Karpas-422 (cell line): ENCODE data around the gene ARPC1A. TPM values are rescaled to one million over a fixed set of nuclear protein-coding genes. Genes with fewer than 3 reads are reported as not detected.
A peak's percentile ranks its signal among the peaks of the same experiment; 100 is the strongest.
"Not testable (repeated sequence)": the region's sequence is repeated elsewhere in the genome, so short reads cannot be mapped to it uniquely, and the experiment has no call there.

Source experiments
- DNase-seq: peaks from one replicate; pipeline ENCODE4 v3.0.0-alpha.2; 2015
- H2AFZ ChIP-seq: fragments of 200-600 bp; sonication (generic); 2 replicates; pipeline ENCODE4 v1.6.1; 2014; ENCODE audit warnings: antibody characterized with exemption, low read length, mixed read lengths
- H3K27ac ChIP-seq: fragments of 200-600 bp; sonication (generic); 2 replicates; pipeline ENCODE4 v1.5.1; 2014; ENCODE audit warnings: mild to moderate bottlenecking, low read length, moderate library complexity
- H3K27me3 ChIP-seq: fragments of 200-600 bp; sonication (generic); 2 replicates; pipeline ENCODE4 v1.6.1; 2014; ENCODE audit warnings: low read length, mixed read lengths
- H3K36me3 ChIP-seq: fragments of 200-600 bp; sonication (generic); 2 replicates; pipeline ENCODE4 v1.6.1; 2014; ENCODE audit warnings: low read length, mixed read lengths; ENCODE audit not compliant: insufficient read depth
- H3K4me1 ChIP-seq: fragments of 200-600 bp; sonication (generic); 2 replicates; pipeline ENCODE4 v1.6.1; 2014; ENCODE audit warnings: mild to moderate bottlenecking, low read length, mixed read lengths
- H3K4me2 ChIP-seq: fragments of 200-600 bp; sonication (generic); 2 replicates; pipeline ENCODE4 v1.6.1; 2014; ENCODE audit warnings: low read length, low read depth, mild to moderate bottlenecking; ENCODE audit not compliant: poor library complexity, severe bottlenecking
- H3K4me3 ChIP-seq: fragments of 200-600 bp; sonication (generic); 2 replicates; pipeline ENCODE4 v1.5.1; 2014; ENCODE audit warnings: mild to moderate bottlenecking, antibody characterized with exemption, low read length, mixed read lengths
- H3K79me2 ChIP-seq: fragments of 200-600 bp; sonication (generic); 2 replicates; pipeline ENCODE4 v1.6.1; 2014; ENCODE audit warnings: mild to moderate bottlenecking, low read length, mixed read lengths
- H3K9ac ChIP-seq: fragments of 200-600 bp; sonication (generic); 2 replicates; pipeline ENCODE4 v1.6.0; 2014; ENCODE audit warnings: low read length
- H3K9me2 ChIP-seq: fragments of 200-600 bp; sonication (generic), shearing (Covaris generic); replicated peaks from 2 replicates; pipeline ENCODE4 v1.6.0; 2014; ENCODE audit warnings: mild to moderate bottlenecking, low read length, moderate library complexity; ENCODE audit not compliant: insufficient read depth
- H3K9me3 ChIP-seq: fragments of 300-700, 200-600 bp; sonication (generic); 2 replicates; pipeline ENCODE4 v1.6.1; 2014; ENCODE audit warnings: low read length, mixed read lengths
- H4K20me1 ChIP-seq: fragments of 200-600 bp; sonication (generic); 2 replicates; pipeline ENCODE4 v1.6.1; 2014; ENCODE audit warnings: mild to moderate bottlenecking, antibody characterized with exemption, low read length, low read depth; ENCODE audit not compliant: insufficient read depth
- total RNA-seq: library from RNA; depleted of rRNA; stranded (reverse); fragments of >200 nt; shearing (Covaris generic); gene quantifications from 2 replicates; pipeline ENCODE4 v1.2.3, GENCODE V29; 2014; ENCODE audit warnings: low replicate concordance; rRNA removed

The ARPC1A gene
- total RNA-seq, 1 experiment from 2014 or later, result 39.4 TPM

GRCh38 chr7:99408379-99409191 is 82.9 kb downstream of the ARPC1A start, which contains the start of the genes BUD31 and PDAP1:
TSS of gene BUD31 (plus strand) at chr7:99408969. CDS start at chr7:99411093, 2,124 bp downstream.
TSS of gene PDAP1 (minus strand) at chr7:99408597. CDS start at chr7:99408548, 49 bp downstream.
- Histone ChIP-seq H3K27me3 (no peaks in the 10 kb centered on the region), H3K79me2 (peaks cover 73% of the 10 kb centered on the region), H4K20me1 (peaks cover 30% of the 10 kb centered on the region), H3K9me3 (no peaks in the 10 kb centered on the region), H3K9ac (peak within 1 kb of the TSS; percentile 99), H3K9me2 (no peaks in the 10 kb centered on the region), H2AFZ (peak within 1 kb of the TSS; percentile 96), H3K4me3 (peak within 1 kb of the TSS; percentile 97), H3K4me1 (peaks cover 30% of the 10 kb centered on the region), H3K27ac (peak within 1 kb of the TSS; percentile 86), H3K36me3 (peaks cover 17% of the 10 kb centered on the region), H3K4me2 (peak within 1 kb of the TSS; percentile 98)
- DNase-seq, result peak; percentile 97

GRCh38 chr7:99409192-99409572 is 83.5 kb downstream of the ARPC1A start:
- peak overlapping the region; percentile 98 for H3K4me2 ChIP-seq
- no peaks in the 10 kb centered on the region for H3K27me3 ChIP-seq
- DNase-seq, result peak; percentile 66
- H3K4me1 ChIP-seq, result peaks cover 30% of the 10 kb centered on the region
- H2AFZ ChIP-seq, result peak overlapping the region; percentile 96; the same call in 1 of the 2 replicates
- H3K36me3 ChIP-seq, result peaks cover 17% of the 10 kb centered on the region
- no peaks in the 10 kb centered on the region for H3K9me3 ChIP-seq
- peak overlapping the region; percentile 99 for H3K9ac ChIP-seq
- peak overlapping the region; percentile 97 for H3K4me3 ChIP-seq
- peaks cover 30% of the 10 kb centered on the region for H4K20me1 ChIP-seq
- peak overlapping the region; percentile 86 for H3K27ac ChIP-seq
- H3K79me2 ChIP-seq, result peaks cover 69% of the 10 kb centered on the region
- H3K9me2 ChIP-seq, result no peaks in the 10 kb centered on the region

GRCh38 chr7:99409806-99410205 is 84.1 kb downstream of the ARPC1A start:
- Histone ChIP-seq H4K20me1 (peaks cover 30% of the 10 kb centered on the region), H3K4me1 (peaks cover 30% of the 10 kb centered on the region), H3K4me3 (peak overlapping the region; percentile 97), H3K36me3 (peaks cover 18% of the 10 kb centered on the region), H3K79me2 (peaks cover 63% of the 10 kb centered on the region), H3K9me3 (no peaks in the 10 kb centered on the region), H3K9ac (peak overlapping the region; percentile 99), H3K4me2 (peak overlapping the region; percentile 98), H3K9me2 (no peaks in the 10 kb centered on the region), H3K27ac (no peak overlapping the region; the same call in 1 of the 2 replicates), H2AFZ (no peak overlapping the region), H3K27me3 (no peaks in the 10 kb centered on the region)
- DNase-seq, result no peak

GRCh38 chr7:99410635-99411034 is 84.9 kb downstream of the ARPC1A start:
- Histone ChIP-seq H3K36me3 (peaks cover 19% of the 10 kb centered on the region), H3K9me3 (no peaks in the 10 kb centered on the region), H4K20me1 (peaks cover 28% of the 10 kb centered on the region), H3K27me3 (no peaks in the 10 kb centered on the region), H3K27ac (no peak overlapping the region), H3K4me1 (peaks cover 28% of the 10 kb centered on the region), H3K4me3 (peak overlapping the region; percentile 97), H3K4me2 (peak overlapping the region; percentile 98), H2AFZ (no peak overlapping the region), H3K9ac (peak overlapping the region; percentile 99), H3K9me2 (no peaks in the 10 kb centered on the region), H3K79me2 (peaks cover 55% of the 10 kb centered on the region)
- no peak for DNase-seq

GRCh38 chr7:99415513-99416127 is 89.9 kb downstream of the ARPC1A start:
- peak; percentile 71 for DNase-seq
- H3K79me2 ChIP-seq, H2AFZ ChIP-seq, H3K27ac ChIP-seq, H3K4me1 ChIP-seq, H3K4me2 ChIP-seq, H3K9me3 ChIP-seq, H4K20me1 ChIP-seq, H3K4me3 ChIP-seq, H3K9ac ChIP-seq, H3K9me2 ChIP-seq, H3K27me3 ChIP-seq: not testable (repeated sequence)
- H3K36me3 ChIP-seq, result peaks cover 38% of the 10 kb centered on the region

Other genes starting within 250 kb of the ARPC1A start
- 16.7 and 22.6 TPM in 2 replicates for gene SMURF1, start 181.8 kb upstream of the ARPC1A start, total RNA-seq
- gene KPNA7, start 117.8 kb upstream of the ARPC1A start, total RNA-seq, result not detected in 2 replicates
- not detected in 2 replicates for gene MYH16, start 53.1 kb upstream of the ARPC1A start, total RNA-seq
- gene ARPC1B, start 48.8 kb downstream of the ARPC1A start, total RNA-seq, result 146 and 305 TPM in 2 replicates
- 14.2 and 43.0 TPM in 2 replicates for gene PDAP1, start 82.7 kb downstream of the ARPC1A start, total RNA-seq
- gene BUD31, start 83.1 kb downstream of the ARPC1A start, total RNA-seq, result 63.7 and 81.8 TPM in 2 replicates
- 2.5 and 7.6 TPM in 2 replicates for gene PTCD1, start 112.9 kb downstream of the ARPC1A start, total RNA-seq
- 48.7 and 63.6 TPM in 2 replicates for gene CPSF4, start 113.0 kb downstream of the ARPC1A start, total RNA-seq
- gene ATP5MF, start 140.3 kb downstream of the ARPC1A start, total RNA-seq, result 653 and 873 TPM in 2 replicates
- gene ZNF789, start 147.0 kb downstream of the ARPC1A start, total RNA-seq, result 29.0 and 33.0 TPM in 2 replicates
- 40.4 and 40.8 TPM in 2 replicates for gene ZNF394, start 174.4 kb downstream of the ARPC1A start, total RNA-seq
- 11.9 and 14.5 TPM in 2 replicates for gene ZKSCAN5, start 178.8 kb downstream of the ARPC1A start, total RNA-seq
- gene FAM200A, start 226.2 kb downstream of the ARPC1A start, total RNA-seq, result 3.7 and 6.5 TPM in 2 replicates
- 169 TPM in 2 replicates for gene ZNF655, start 232.7 kb downstream of the ARPC1A start, total RNA-seq